A549 treated with Mapracorat at 1 μM for 4 hours (cell line): ENCODE results near the gene CBL. TPM values are rescaled to one million over a fixed set of nuclear protein-coding genes. Genes with fewer than 3 reads are reported as not detected.

ENCODE experiments used
- total RNA-seq: library from RNA; stranded (reverse); fragments of 200-300 nt; extraction: Qiagen RNA extraction; gene quantifications from 5 replicates; pipeline ENCODE4 v1.2.3, GENCODE V29; 2022

Gene CBL
- 5.9 to 9.0 TPM (median 7.2 TPM) in 5 replicates for total RNA-seq

DNA sequence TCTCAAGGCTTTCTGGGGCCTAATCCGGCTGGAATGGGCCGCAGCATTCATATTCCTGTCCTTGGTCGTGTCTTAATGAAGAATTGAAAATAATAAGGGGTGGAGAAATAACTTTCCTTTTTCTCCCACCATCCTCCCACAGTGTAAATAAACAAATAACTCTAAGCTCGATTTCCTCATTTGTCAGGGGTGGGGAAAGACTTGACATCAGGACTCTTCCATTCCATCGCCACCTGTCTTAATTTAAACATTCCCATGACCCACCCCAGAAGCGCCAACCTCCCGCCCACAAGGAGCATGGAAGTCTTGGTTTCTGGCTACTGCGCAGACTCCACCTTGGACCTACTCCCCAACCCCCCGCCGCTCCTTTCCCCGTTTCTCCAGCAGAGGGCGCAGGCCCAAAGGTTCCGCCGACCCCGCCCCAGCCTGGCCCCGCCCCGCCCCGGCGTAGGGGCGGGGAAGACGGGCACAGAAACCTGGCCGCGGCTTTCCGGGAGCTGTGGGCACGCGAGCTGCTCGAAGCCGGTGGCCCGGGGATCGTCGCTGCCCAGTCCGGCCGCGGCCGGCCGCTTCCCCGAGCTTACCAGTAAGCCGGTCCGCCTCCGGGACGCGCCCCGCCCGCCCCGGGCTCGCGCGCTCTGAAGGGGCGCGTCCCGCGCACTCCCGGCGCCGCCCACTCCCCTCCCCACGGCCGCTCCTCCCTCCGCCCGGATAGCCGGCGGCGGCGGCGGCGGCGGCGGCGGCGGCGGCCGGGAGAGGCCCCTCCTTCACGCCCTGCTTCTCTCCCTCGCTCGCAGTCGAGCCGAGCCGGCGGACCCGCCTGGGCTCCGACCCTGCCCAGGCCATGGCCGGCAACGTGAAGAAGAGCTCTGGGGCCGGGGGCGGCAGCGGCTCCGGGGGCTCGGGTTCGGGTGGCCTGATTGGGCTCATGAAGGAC lies at the start of gene CBL:
Gene CBL, plus strand, starts transcription at position 766 of the 937 bp plus-strand sequence. Its CDS starts 79 bp downstream, at position 845.

DNA sequence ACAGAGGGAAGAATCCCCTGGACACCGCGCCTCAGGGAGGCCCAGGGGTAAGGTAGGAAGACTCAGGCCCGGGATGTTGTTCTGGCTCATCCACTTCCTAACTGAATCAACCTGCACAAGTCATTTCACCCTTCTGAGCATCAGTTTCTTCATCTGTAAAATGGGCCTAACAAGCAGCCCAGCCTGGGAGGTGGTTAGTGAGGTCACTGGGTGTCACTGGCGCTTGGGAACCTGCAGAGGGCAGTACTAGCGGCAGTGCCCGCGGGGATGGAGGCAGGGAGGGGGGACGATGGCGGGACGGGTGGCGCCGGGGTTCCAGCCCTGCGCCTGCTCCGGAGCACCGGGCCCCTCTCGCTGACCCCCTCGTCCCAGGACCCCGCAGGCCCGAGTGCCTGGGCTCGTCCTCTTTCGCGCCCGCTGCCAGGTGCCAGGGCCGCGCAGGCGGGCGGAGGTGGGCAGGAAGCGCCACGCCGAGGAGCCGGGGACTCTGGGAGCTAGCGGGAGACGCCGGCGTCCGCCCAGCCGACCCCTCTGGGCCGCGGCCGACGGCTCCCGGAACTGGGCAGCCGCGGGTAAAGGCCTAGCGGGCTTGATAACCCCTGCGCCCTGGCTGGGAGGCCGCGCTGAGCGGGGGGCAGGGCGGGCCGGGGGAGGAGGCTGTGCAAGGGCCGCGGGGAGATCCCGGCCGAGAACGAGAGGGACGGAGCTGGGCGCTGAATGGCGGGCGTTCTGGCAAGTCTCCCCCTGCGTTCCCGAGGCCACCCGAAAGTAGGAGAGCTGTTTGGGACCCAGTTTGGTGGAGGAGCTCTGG lies 37.5 kb upstream of the CBL start, which contains the start of gene NLRX1:
Gene NLRX1, plus strand, starts transcription at position 255 of the 811 bp plus-strand sequence. CDS start 2,679 bp downstream, outside the sequence.

GRCh38 chr11:119316729-119317591 lies 110.8 kb downstream of the CBL start, which contains the start of gene MCAM:
MCAM (minus strand) TSS chr11:119317130; CDS start chr11:119317101, 29 bp downstream.

GRCh38 chr11:119334174-119334930 lies 128.2 kb downstream of the CBL start, which contains the start of gene RNF26:
RNF26 (plus strand) TSS chr11:119334527; CDS start chr11:119335123, 596 bp downstream.

GRCh38 chr11:119340335-119341221 lies 134.4 kb downstream of the CBL start, which contains the start of gene C1QTNF5:
C1QTNF5 (minus strand) TSS chr11:119340883; CDS start chr11:119340397, 486 bp downstream.

DNA sequence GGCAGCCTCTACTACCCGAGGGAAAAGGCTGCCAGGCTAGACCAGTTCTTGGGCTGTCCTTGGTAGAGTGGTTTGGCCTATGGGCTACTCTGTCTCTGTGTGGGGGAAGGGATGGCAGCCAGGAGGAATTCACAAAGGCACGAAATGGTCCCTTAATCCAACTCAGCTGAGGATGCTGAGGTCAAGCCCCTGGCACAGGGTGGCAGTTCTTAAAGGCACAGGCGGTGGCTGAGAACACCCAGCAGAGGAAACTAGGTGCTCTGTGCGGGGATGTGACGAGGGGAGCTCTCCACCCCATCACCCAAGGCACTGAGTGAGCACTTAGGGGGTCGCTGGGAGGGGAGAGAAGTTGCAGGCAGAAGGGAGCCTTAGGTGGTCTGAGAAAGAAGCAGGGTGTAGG lies 140.5 kb downstream of the CBL start, which contains the start of gene MFRP:
Gene MFRP, minus strand, starts transcription at position 101 of the 400 bp plus-strand sequence. CDS start 192 bp downstream, outside the sequence.

Other genes starting within 250 kb of the CBL start
- not detected in 5 replicates for gene FOXR1, start 234.6 kb upstream of the CBL start, total RNA-seq
- gene CENATAC, start 208.2 kb upstream of the CBL start, total RNA-seq = 9.4 to 17.1 TPM (median 14.2 TPM) in 5 replicates
- 785 to 1,034 TPM (median 805 TPM) in 5 replicates for gene RPS25, start 188.0 kb upstream of the CBL start, total RNA-seq
- gene TRAPPC4, start 187.6 kb upstream of the CBL start, total RNA-seq = 56.5 to 66.9 TPM (median 60.0 TPM) in 5 replicates
- gene SLC37A4, start 175.5 kb upstream of the CBL start, total RNA-seq = 10.1 to 12.2 TPM (median 11.8 TPM) in 5 replicates
- gene HYOU1, start 149.1 kb upstream of the CBL start, total RNA-seq = 39.3 to 49.3 TPM (median 46.7 TPM) in 5 replicates
- gene VPS11, start 138.5 kb upstream of the CBL start, total RNA-seq = 9.7 to 13.8 TPM (median 11.7 TPM) in 5 replicates
- gene HMBS, start 121.5 kb upstream of the CBL start, total RNA-seq = 45.6 to 51.4 TPM (median 49.7 TPM) in 5 replicates
- gene DPAGT1, start 104.5 kb upstream of the CBL start, total RNA-seq = 31.6 to 43.9 TPM (median 36.0 TPM) in 5 replicates
- 3.9 to 6.3 TPM (median 5.4 TPM) in 5 replicates for gene C2CD2L, start 99.0 kb upstream of the CBL start, total RNA-seq
- 8.2 to 9.5 TPM (median 9.2 TPM) in 5 replicates for gene HINFP, start 84.8 kb upstream of the CBL start, total RNA-seq
- 0.16 to 0.50 TPM (median 0.34 TPM) in 5 replicates for gene ABCG4, start 57.3 kb upstream of the CBL start, total RNA-seq
- gene NLRX1, start 37.6 kb upstream of the CBL start, total RNA-seq = 7.5 to 11.4 TPM (median 10.3 TPM) in 5 replicates
- gene NHERF4, start 20.9 kb upstream of the CBL start, total RNA-seq = 0.13 to 0.52 TPM (median 0.24 TPM) in 3 of 5 replicates, not detected in the others
- 9.2 to 14.8 TPM (median 10.5 TPM) in 5 replicates for gene MCAM, start 110.8 kb downstream of the CBL start, total RNA-seq
- gene RNF26, start 128.2 kb downstream of the CBL start, total RNA-seq = 29.2 to 36.7 TPM (median 35.2 TPM) in 5 replicates
- gene C1QTNF5, start 134.5 kb downstream of the CBL start, total RNA-seq = not detected in 5 replicates
- gene MFRP, start 140.4 kb downstream of the CBL start, total RNA-seq = not detected in 5 replicates
- gene USP2, start 175.4 kb downstream of the CBL start, total RNA-seq = 0.72 to 1.3 TPM (median 1.1 TPM) in 5 replicates
- 11.8 to 18.8 TPM (median 14.0 TPM) in 5 replicates for gene THY1, start 216.8 kb downstream of the CBL start, total RNA-seq